PFSK-1 (cell line): ENCODE results near the gene SETD5.
A peak's percentile ranks its signal among the peaks of the same experiment; 100 is the strongest.

Source experiments
- FOXP2 ChIP-seq: optimal IDR thresholded peaks from 2 replicates; pipeline ENCODE3; 2011; ENCODE audit warnings: borderline replicate concordance, control low read depth, inconsistent platforms; ENCODE audit not compliant: insufficient read depth; ENCODE audit errors: extremely low read length, extremely low read depth
- POLR2AphosphoS5 ChIP-seq: IDR thresholded peaks from 2 replicates; pipeline ENCODE4 v1.6.1; 2012; ENCODE audit warnings: low read depth, mild to moderate bottlenecking, control low read depth, low read length, moderate library complexity
- REST ChIP-seq, 2 experiments: IDR thresholded peaks; 2 replicates each; pipeline versions ENCODE4 v1.6.1 to v1.8.0; 2011 to 2012; ENCODE audit warnings: low read depth in 2 of 2, low read length in 2 of 2, control low read depth in 1 of 2, inconsistent platforms in 1 of 2, mild to moderate bottlenecking in 1 of 2, moderate library complexity in 1 of 2; ENCODE audit not compliant: insufficient read depth in 1 of 2
- SIN3A ChIP-seq: IDR thresholded peaks from 2 replicates; pipeline ENCODE4 v1.6.1; 2012; ENCODE audit warnings: mild to moderate bottlenecking, low read length, moderate library complexity, borderline replicate concordance; ENCODE audit not compliant: insufficient read depth
- TAF1 ChIP-seq: IDR thresholded peaks from 2 replicates; pipeline ENCODE4 v1.6.1; 2012; ENCODE audit warnings: low read length, control low read depth, borderline replicate concordance; ENCODE audit not compliant: insufficient read depth

The SETD5 gene

GRCh38 chr3:9500108-9501050 is 103.0 kb downstream of the SETD5 start:
- no peak for TF ChIP-seq SIN3A
- no peak for TF ChIP-seq POLR2AphosphoS5
- no peak for TF ChIP-seq TAF1
- TF ChIP-seq REST (IDR thresholded peaks at IDR 0.05; ENCODE audit: insufficient read depth in 1 of 2, low read depth in 2 of 2, low read length in 2 of 2): peak; percentile 75 to 87
- TF ChIP-seq FOXP2: peak; percentile 30

- TF ChIP-seq POLR2AphosphoS5: no peak
- TF ChIP-seq REST (IDR thresholded peaks at IDR 0.05; ENCODE audit: insufficient read depth in 1 of 2, low read depth in 2 of 2, low read length in 2 of 2): no peak
- TF ChIP-seq FOXP2: no peak
Measured at GRCh38 chr3:9501226-9501625, 103.8 kb downstream of the SETD5 start.

GRCh38 chr3:9503283-9503682 is 105.9 kb downstream of the SETD5 start:
- TF ChIP-seq FOXP2: no peak
- TF ChIP-seq REST (IDR thresholded peaks at IDR 0.05; ENCODE audit: insufficient read depth in 1 of 2, low read depth in 2 of 2, low read length in 2 of 2): no peak
- no peak for TF ChIP-seq POLR2AphosphoS5

- no peak for TF ChIP-seq SIN3A
- TF ChIP-seq REST (IDR thresholded peaks at IDR 0.05; ENCODE audit: insufficient read depth in 1 of 2, low read depth in 2 of 2, low read length in 2 of 2): no peak
- TF ChIP-seq POLR2AphosphoS5: no peak
- no peak for TF ChIP-seq FOXP2
- no peak for TF ChIP-seq TAF1
Measured at GRCh38 chr3:9507586-9508578, 110.5 kb downstream of the SETD5 start.
